Tibial nerve (tissue), 4 donors: ENCODE results near the gene PAEP.

ENCODE experiments used
- EP300 ChIP-seq, 2 donors: sonication (generic); formaldehyde crosslinking; IDR thresholded peaks; one replicate each; pipeline ENCODE4 v1.6.1; 2017; ENCODE audit warnings: antibody characterized with exemption in 2 of 2, mild to moderate bottlenecking in 1 of 2
- POLR2A ChIP-seq, 2 donors: fragments of 450-650 bp; IDR thresholded peaks; one replicate each; pipeline ENCODE4 v1.6.1; 2017; ENCODE audit warnings: antibody characterized with exemption in 2 of 2, mild to moderate bottlenecking in 2 of 2, moderate library complexity in 2 of 2
- TF ChIP-seq, protein P1 (sequence below), 5 experiments: fragments of 200-600 bp in 3 of 5; fragments of 450-650 bp in 2 of 5; sonication (generic) in 3 of 5; IDR thresholded peaks; one replicate each; pipeline ENCODE4 v1.5.1; 2016 to 2019; ENCODE audit warnings: antibody characterized with exemption in 5 of 5, mild to moderate bottlenecking in 3 of 5, moderate library complexity in 2 of 5

- TF ChIP-seq, protein P1, sequence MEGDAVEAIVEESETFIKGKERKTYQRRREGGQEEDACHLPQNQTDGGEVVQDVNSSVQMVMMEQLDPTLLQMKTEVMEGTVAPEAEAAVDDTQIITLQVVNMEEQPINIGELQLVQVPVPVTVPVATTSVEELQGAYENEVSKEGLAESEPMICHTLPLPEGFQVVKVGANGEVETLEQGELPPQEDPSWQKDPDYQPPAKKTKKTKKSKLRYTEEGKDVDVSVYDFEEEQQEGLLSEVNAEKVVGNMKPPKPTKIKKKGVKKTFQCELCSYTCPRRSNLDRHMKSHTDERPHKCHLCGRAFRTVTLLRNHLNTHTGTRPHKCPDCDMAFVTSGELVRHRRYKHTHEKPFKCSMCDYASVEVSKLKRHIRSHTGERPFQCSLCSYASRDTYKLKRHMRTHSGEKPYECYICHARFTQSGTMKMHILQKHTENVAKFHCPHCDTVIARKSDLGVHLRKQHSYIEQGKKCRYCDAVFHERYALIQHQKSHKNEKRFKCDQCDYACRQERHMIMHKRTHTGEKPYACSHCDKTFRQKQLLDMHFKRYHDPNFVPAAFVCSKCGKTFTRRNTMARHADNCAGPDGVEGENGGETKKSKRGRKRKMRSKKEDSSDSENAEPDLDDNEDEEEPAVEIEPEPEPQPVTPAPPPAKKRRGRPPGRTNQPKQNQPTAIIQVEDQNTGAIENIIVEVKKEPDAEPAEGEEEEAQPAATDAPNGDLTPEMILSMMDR (IDR thresholded peaks at IDR 0.05) = no peak
- TF ChIP-seq POLR2A (IDR thresholded peaks at IDR 0.05) (no peak), EP300 (IDR thresholded peaks at IDR 0.05) (no peak)
Measured at GRCh38 chr9:135555910-135556309, 5.6 kb upstream of the PAEP start.
